ENCODE data around the gene VPS37C. TPM values are rescaled to one million over a fixed set of nuclear protein-coding genes. Genes with fewer than 3 reads are reported as not detected.

VPS37C gene
- total RNA-seq, 1 experiment from 2014 or later: 23.1 TPM

DNA sequence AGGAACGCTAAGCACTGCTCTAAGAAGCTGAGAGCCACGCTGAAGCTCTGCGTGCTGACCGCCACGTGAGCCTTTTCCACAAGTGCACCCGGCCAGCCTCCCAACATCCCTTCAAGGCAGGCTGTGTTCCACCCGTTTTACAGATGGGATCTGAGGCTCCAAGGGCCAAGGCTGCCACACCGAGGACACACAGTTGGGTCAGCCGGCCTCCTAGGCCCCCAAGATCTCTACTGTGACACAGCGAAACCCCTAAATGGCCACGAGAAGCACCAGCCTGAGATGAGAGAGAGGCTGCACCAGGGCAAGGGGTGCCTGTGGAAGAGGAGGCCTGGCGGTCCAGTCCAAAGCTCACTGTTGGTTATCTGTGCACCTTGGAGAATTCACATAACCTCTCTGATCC lies 70.7 kb downstream of the VPS37C start:
- BruUV-seq (replicated peaks): no TSS peak
- no peak overlapping the region for H3K27ac ChIP-seq (ENCODE audit: low read depth, low read length)
- H3K9me2 ChIP-seq (ENCODE audit: insufficient read depth): no peaks in the 10 kb centered on the region
- RAD21 ChIA-PET (ENCODE audit: low non-redundant PET in 1 of 2, low total read pairs in 2 of 2, uncharacterized antibody in 2 of 2, unreplicated experiment in 2 of 2): no interaction called here
- intact Hi-C loops (cut with micrococcal nuclease): no loop called here
- H3K4me2 ChIP-seq (ENCODE audit: low read length): no peak overlapping the region
- TF ChIP-seq, protein P1, sequence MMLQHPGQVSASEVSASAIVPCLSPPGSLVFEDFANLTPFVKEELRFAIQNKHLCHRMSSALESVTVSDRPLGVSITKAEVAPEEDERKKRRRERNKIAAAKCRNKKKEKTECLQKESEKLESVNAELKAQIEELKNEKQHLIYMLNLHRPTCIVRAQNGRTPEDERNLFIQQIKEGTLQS (IDR thresholded peaks at IDR 0.05): no peak
- no peak for TF ChIP-seq SIN3A (IDR thresholded peaks at IDR 0.05; ENCODE audit: low read depth)
- TF ChIP-seq ELF1 (IDR thresholded peaks at IDR 0.05; ENCODE audit: borderline replicate concordance, low read depth): no peak
- no peak for TF ChIP-seq EGR1 (IDR thresholded peaks at IDR 0.05; ENCODE audit: low read depth)
- no peak for TF ChIP-seq POLR2A (IDR thresholded peaks at IDR 0.05; ENCODE audit: borderline replicate concordance, extremely low read depth, insufficient read depth, insufficient read length)
- TF ChIP-seq, protein P2, sequence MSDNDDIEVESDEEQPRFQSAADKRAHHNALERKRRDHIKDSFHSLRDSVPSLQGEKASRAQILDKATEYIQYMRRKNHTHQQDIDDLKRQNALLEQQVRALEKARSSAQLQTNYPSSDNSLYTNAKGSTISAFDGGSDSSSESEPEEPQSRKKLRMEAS (IDR thresholded peaks at IDR 0.05): no peak
- no peak for TF ChIP-seq SP1 (IDR thresholded peaks at IDR 0.05; ENCODE audit: low read depth)
- TF ChIP-seq RAD21 (IDR thresholded peaks at IDR 0.05; ENCODE audit: low read depth): no peak
- no peak for TF ChIP-seq ZNF274 (IDR thresholded peaks at IDR 0.05; ENCODE audit: low read depth, low read length)
- TF ChIP-seq CTCF (IDR thresholded peaks at IDR 0.05 in 2 of 3, conservative IDR thresholded peaks at IDR 0.05 in 1 of 3; ENCODE audit: borderline replicate concordance in 1 of 3, insufficient read depth in 1 of 3, low read depth in 2 of 3, low read length in 2 of 3): no peak
- TF ChIP-seq SRF (IDR thresholded peaks at IDR 0.05; ENCODE audit: low read depth): no peak
- no peak for TF ChIP-seq REST (IDR thresholded peaks at IDR 0.05; ENCODE audit: low read depth)
- TF ChIP-seq JUND (IDR thresholded peaks at IDR 0.05): no peak
- TF ChIP-seq YY1 (IDR thresholded peaks at IDR 0.05; ENCODE audit: extremely low read depth, insufficient replicate concordance, low read depth, low read length): no peak
- TF ChIP-seq EZH2phosphoT487 (IDR thresholded peaks at IDR 0.05; ENCODE audit: borderline replicate concordance): no peak
- no peak for TF ChIP-seq FOSL1 (IDR thresholded peaks at IDR 0.05; ENCODE audit: low read depth)
- TF ChIP-seq EZH2 (IDR thresholded peaks at IDR 0.05): no peak
- TF ChIP-seq CBX3 (IDR thresholded peaks at IDR 0.05; ENCODE audit: low read depth): no peak
- TF ChIP-seq ZFX (IDR thresholded peaks at IDR 0.05): no peak
- H3K79me2 ChIP-seq (ENCODE audit: insufficient read depth, low read length): no peaks in the 10 kb centered on the region
- H3K27me3 ChIP-seq (ENCODE audit: insufficient read depth, low read length): no peaks in the 10 kb centered on the region
- no peak overlapping the region for H2AFZ ChIP-seq (ENCODE audit: low read depth, low read length, poor library complexity, severe bottlenecking)
- no peaks in the 10 kb centered on the region for H3K36me3 ChIP-seq (ENCODE audit: control insufficient read depth in 1 of 2, insufficient read depth in 2 of 2, low read length in 2 of 2)
- no peak for ATAC-seq
- H3K9me3 ChIP-seq (ENCODE audit: control insufficient read depth in 1 of 2, insufficient read depth in 1 of 2, low read depth in 1 of 2, low read length in 2 of 2): no peaks in the 10 kb centered on the region
- no peaks in the 10 kb centered on the region for H4K20me1 ChIP-seq (ENCODE audit: insufficient read depth)
- no peak for DNase-seq (ENCODE audit: low read depth, low spot score)
- no peak overlapping the region for H3K9ac ChIP-seq (ENCODE audit: low read length)
- no peak overlapping the region for H3K4me3 ChIP-seq (replicated peaks in 1 of 2; ENCODE audit: low read depth in 1 of 2, low read length in 2 of 2)
- POLR2A ChIA-PET: no interaction called here
- H3K4me1 ChIP-seq (ENCODE audit: control insufficient read depth in 1 of 2, insufficient read depth in 2 of 2, low read length in 2 of 2): peaks cover 0 to 6% of the 10 kb centered on the region in 2 experiments; a peak in 2 of 4 replicates
- CTCF ChIA-PET: no interaction called here

Data from HCT116 (cell line).